Embryonic facial prominence (tissue), 1 donor: Measurements from ENCODE around the gene CYP4Z1.
"Not testable (repeated sequence)": the region's sequence is repeated elsewhere in the genome, so short reads cannot be mapped to it uniquely, and the experiment has no call there.

Source experiments
- DNase-seq: peaks from one replicate; pipeline ENCODE4 v3.0.0-alpha.2; 2016; ENCODE audit errors: extremely low spot score

The CYP4Z1 gene

GRCh38 chr1:47067097-47067594 is at the start of gene CYP4Z1:
CYP4Z1 (plus strand) TSS chr1:47067231; CDS start chr1:47067491, 260 bp downstream.
- DNase-seq, result no peak

GRCh38 chr1:47021070-47021469 is 46.0 kb upstream of the CYP4Z1 start:
- no peak for DNase-seq

DNA sequence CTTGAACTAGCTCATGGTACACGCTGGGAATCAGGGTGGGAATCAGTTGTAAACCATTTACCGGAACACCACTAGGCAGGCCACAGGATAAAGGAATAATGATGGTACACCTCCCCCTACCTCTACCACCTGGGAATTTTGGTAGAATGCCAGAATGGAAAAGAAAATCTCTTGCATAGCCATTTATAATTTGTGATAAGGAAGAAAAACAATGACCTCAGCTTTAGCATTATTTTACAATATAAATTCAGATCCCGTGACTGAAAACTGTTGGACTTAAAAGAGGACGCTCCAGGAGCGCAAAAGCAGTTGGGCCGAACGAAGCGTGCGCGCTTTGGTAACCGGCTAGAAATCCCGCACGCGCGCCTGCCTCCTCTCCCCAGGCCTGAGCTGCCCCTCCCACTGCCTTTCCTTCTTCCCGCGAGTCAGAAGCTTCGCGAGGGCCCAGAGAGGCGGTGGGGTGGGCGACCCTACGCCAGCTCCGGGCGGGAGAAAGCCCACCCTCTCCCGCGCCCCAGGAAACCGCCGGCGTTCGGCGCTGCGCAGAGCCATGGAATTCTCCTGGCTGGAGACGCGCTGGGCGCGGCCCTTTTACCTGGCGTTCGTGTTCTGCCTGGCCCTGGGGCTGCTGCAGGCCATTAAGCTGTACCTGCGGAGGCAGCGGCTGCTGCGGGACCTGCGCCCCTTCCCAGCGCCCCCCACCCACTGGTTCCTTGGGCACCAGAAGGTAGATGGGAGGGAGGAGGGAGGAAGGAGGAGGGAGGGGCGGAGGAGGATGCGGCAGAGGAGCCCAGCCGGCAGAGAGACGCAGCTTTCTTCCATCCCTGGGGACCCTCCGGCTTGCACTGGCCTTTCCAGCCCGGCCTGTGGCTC is 43.5 kb upstream of the CYP4Z1 start, which contains the start of gene CYP4X1:
CYP4X1 (plus strand) TSS at position 402 of the 873 bp plus-strand sequence; CDS start at position 551, 149 bp downstream.
- DNase-seq, result no peak

- DNase-seq, result no peak
These were observed 42.8 kb upstream of the CYP4Z1 start for GRCh38 chr1:47024141-47024801.

GRCh38 chr1:47030170-47030805 is 36.7 kb upstream of the CYP4Z1 start:
- no peak for DNase-seq

GRCh38 chr1:47031059-47031458 is 36.0 kb upstream of the CYP4Z1 start:
- DNase-seq, result no peak

DNA sequence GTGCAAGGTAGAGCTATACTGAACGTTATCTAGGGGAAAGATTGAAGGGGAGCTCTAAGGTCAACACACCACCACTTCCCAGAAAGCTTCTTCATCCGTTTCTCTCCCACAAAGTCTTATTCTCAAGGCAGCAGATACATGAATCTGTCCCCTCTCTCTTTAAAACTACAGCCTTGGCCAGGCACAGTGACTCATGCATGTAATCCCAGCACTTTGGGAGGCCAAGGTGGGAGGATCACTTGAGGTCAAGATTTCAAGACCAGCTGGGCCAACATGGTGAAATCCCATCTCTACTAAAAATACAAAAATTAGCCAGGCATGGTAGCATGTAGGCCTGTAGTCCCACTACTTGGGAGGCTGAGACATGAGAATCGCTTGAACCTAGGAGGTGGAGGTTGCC is 35.4 kb upstream of the CYP4Z1 start:
- no peak for DNase-seq

- DNase-seq, result no peak
These were observed 30.3 kb upstream of the CYP4Z1 start for GRCh38 chr1:47036764-47037163.

GRCh38 chr1:47059376-47059775 is 7.7 kb upstream of the CYP4Z1 start:
- no peak for DNase-seq

DNA sequence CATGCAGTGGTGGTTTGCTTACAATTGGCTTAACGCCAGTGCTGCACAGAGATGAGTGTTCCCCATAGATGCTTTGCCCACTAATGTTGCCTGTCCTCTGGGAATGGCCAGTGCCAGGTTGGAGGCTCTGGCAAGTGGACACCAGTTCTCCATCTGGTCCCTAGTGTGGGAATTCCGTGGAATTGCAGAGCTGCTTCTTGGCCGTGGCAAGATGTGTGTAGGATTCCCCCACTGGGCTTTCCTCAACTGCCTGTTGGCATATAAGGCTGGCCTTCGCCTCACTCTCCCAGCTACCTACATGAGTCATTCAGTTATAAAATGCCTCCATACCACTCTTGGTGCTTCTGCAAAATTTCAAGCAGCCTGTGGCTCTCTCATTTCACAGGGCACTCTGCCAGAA is 2.0 kb downstream of the CYP4Z1 start:
- not testable (repeated sequence) for DNase-seq

GRCh38 chr1:47069509-47069908 is 2.5 kb downstream of the CYP4Z1 start:
- DNase-seq, result not testable (repeated sequence)

- not testable (repeated sequence) for DNase-seq
These were observed 22.3 kb downstream of the CYP4Z1 start for GRCh38 chr1:47089356-47089755.

- DNase-seq, result not testable (repeated sequence)
These were observed 24.4 kb downstream of the CYP4Z1 start for GRCh38 chr1:47091476-47091875.

- no peak for DNase-seq
These were observed 37.8 kb downstream of the CYP4Z1 start for GRCh38 chr1:47104816-47105215.

- DNase-seq, result no peak
These were observed 39.8 kb downstream of the CYP4Z1 start for GRCh38 chr1:47106792-47107191.

DNA sequence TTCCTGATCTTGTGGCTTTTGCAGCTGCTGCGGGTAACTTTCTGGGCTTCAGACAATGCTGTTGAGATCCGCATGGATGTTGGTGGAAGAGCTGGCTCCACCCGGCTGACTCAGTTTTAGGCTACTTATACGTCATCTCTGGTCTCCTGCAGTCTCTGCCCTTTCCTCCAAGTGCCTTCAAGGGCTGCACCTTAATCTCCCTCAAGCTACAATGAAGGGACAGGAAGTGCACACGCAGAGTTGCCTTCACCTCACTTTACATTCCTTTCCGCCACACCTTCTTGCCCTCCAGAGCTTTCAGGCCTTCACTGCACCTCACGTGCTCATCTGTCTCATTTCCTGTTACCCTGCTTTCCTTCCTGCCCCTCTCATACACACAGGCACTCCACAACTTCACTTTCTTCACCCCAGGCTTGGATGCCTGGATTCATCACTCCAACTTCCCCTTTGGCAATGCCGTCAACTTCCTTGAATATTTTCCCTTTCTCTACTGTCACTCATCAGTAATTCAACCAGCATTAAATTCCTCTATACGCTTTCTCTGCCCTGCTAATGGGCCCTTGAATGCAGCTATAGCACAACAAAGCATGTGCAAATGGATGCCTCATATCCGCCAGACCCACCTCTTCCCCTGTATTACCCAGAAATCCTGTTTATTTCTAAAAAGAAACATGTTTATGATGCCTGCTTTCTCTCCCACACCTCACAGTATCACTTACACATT is 41.0 kb downstream of the CYP4Z1 start:
- not testable (repeated sequence) for DNase-seq

GRCh38 chr1:47109482-47109881 is 42.5 kb downstream of the CYP4Z1 start:
- not testable (repeated sequence) for DNase-seq

GRCh38 chr1:47113178-47113577 is 46.1 kb downstream of the CYP4Z1 start:
- DNase-seq, result no peak

DNA sequence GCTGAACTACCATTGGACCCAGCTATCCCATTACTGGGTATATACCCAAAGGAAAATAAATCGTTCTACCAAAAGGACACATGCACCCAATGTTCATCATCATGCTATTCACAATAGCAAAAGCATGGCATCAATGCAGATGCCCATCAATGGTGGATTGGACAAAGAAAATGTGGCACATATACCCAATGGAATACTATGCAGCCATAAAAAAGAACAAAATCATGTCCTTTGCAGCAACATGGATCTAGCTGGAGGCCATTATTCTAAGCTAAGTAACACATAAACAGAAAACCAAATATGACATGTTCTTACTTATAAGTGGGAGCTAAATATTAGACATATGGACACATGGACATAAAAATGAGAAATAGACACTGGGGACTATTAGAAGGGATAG is 54.0 kb downstream of the CYP4Z1 start:
- DNase-seq, result not testable (repeated sequence)

- not testable (repeated sequence) for DNase-seq
These were observed 57.8 kb downstream of the CYP4Z1 start for GRCh38 chr1:47124834-47125233.

- not testable (repeated sequence) for DNase-seq
These were observed 60.0 kb downstream of the CYP4Z1 start for GRCh38 chr1:47126997-47127396.
